GM19397 (cell line): ENCODE results near the gene LTBP1.

Experiments used
- ATAC-seq: cut with Tn5 transposase; IDR thresholded peaks from one replicate; pipeline ENCODE4 v1.9.1; 2021; ENCODE audit warnings: mild to moderate bottlenecking, moderate library complexity; ENCODE audit not compliant: unreplicated experiment

The LTBP1 gene

GRCh38 chr2:33395655-33396249 is 449.0 kb downstream of the LTBP1 start:
- ATAC-seq = no peak

- no peak for ATAC-seq
Observed at GRCh38 chr2:33404321-33404720, 457.6 kb downstream of the LTBP1 start.

GRCh38 chr2:33406622-33407021 is 459.9 kb downstream of the LTBP1 start:
- ATAC-seq = no peak

- ATAC-seq = no peak
Observed at GRCh38 chr2:33408109-33408508, 461.4 kb downstream of the LTBP1 start.

GRCh38 chr2:33409417-33409955 is 462.7 kb downstream of the LTBP1 start:
- no peak for ATAC-seq

- ATAC-seq = no peak
Observed at GRCh38 chr2:33411765-33412164, 465.0 kb downstream of the LTBP1 start.

GRCh38 chr2:33412920-33413319 is 466.2 kb downstream of the LTBP1 start:
- no peak for ATAC-seq

- ATAC-seq = no peak
Observed at GRCh38 chr2:33419581-33420200, 472.9 kb downstream of the LTBP1 start.

- ATAC-seq = no peak
Observed at GRCh38 chr2:33420726-33421125, 474.0 kb downstream of the LTBP1 start.

GRCh38 chr2:33421820-33422219 is 475.1 kb downstream of the LTBP1 start:
- no peak for ATAC-seq

- ATAC-seq = no peak
Observed at GRCh38 chr2:33425161-33425560, 478.4 kb downstream of the LTBP1 start.

GRCh38 chr2:33425586-33426031 is 478.9 kb downstream of the LTBP1 start:
- ATAC-seq = no peak

- no peak for ATAC-seq
Observed at GRCh38 chr2:33426666-33427231, 480.0 kb downstream of the LTBP1 start.

GRCh38 chr2:33430077-33430476 is 483.3 kb downstream of the LTBP1 start:
- ATAC-seq = no peak

GRCh38 chr2:33430856-33431255 is 484.1 kb downstream of the LTBP1 start:
- no peak for ATAC-seq

GRCh38 chr2:33432871-33433270 is 486.1 kb downstream of the LTBP1 start:
- no peak for ATAC-seq

GRCh38 chr2:33433279-33434235 is 486.8 kb downstream of the LTBP1 start:
- no peak for ATAC-seq

- ATAC-seq = no peak
Observed at GRCh38 chr2:33435518-33435917, 488.8 kb downstream of the LTBP1 start.

- ATAC-seq = no peak
Observed at GRCh38 chr2:33436083-33436482, 489.3 kb downstream of the LTBP1 start.

- no peak for ATAC-seq
Observed at GRCh38 chr2:33437297-33437696, 490.5 kb downstream of the LTBP1 start.

GRCh38 chr2:33437815-33438214 is 491.1 kb downstream of the LTBP1 start:
- ATAC-seq = no peak
